Stimulated activated CD8-positive, alpha-beta memory T cell treated with anti-CD3 and anti-CD28 coated beads, Interleukin-15, amount 100 ng/mL, for 1 hour (primary cell): ENCODE measurements around the gene KRT1.
A peak's percentile ranks its signal among the peaks of the same experiment; 100 is the strongest.
"Not testable (repeated sequence)": the region's sequence is repeated elsewhere in the genome, so short reads cannot be mapped to it uniquely, and the experiment has no call there.

Source experiments
- DNase-seq: peaks from one replicate; pipeline ENCODE4 v3.0.0-alpha.2; 2020; ENCODE audit warnings: low read depth

Gene KRT1

DNA sequence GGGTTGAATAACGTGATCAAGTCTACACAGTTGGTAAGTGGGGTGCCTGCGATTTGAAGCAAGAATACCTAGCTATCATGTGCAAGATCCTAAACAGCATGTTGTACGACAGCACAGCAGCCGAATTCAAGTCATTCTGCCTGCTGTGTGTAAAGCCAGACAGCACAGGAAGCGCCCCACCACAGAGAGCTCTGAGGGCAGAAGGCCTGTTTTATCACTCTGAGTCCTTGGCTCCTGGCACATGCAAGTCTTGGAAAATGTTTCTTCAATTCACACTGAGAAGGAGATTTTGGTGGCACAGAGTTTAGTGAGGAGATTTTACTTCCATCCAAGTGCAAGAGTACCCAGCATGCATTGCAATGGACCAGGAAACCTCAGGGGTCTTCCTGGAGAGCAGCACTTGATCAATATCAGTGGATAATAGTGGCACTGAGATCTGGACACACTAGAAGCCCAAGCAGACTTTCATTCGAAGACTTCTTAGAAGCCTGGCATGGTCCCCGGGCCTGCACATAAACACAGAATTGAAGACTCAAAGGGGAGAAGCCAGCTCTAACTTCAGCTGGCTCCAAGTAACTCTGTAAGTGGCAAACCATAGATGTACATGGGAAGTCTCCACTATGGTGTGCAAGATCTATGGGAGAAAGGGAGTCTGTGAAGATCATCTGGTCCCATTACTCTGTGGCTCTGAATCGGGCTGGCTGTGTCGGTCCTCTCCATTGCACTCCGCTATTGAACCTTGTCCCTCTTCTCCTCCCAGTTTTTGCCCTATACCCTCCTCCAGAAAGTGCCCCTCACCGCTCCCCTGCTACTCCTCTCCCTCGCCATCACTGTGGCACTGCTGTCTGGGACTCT, 1.5 kb upstream of the KRT1 start:
- DNase-seq: peak; percentile 12

- DNase-seq: no peak
These were observed 332 bp downstream of the KRT1 start for GRCh38 chr12:52679875-52680274.

- DNase-seq: no peak
These were observed 2.5 kb downstream of the KRT1 start for GRCh38 chr12:52677671-52678070.

- DNase-seq: no peak
These were observed 3.1 kb downstream of the KRT1 start for GRCh38 chr12:52677126-52677525.

DNA sequence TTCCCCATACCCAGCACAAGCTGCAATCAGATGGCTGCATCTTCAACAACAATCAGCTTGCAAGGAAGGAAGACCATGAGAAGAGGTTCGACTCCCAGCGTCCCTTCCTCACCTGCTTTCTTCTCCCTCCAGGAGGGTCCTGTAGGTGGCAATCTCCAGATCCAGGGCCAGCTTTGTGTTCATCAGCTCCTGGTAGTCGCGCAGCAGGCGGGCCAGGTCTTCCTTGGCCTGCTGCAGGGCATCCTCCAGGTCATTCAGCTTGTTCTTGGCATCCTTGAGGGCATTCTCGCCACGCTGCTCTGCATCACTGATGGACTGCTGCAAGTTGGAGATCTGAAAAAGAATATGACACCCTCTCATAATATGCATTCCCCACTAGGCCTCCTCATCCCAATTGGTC, 4.0 kb downstream of the KRT1 start:
- DNase-seq: no peak

DNA sequence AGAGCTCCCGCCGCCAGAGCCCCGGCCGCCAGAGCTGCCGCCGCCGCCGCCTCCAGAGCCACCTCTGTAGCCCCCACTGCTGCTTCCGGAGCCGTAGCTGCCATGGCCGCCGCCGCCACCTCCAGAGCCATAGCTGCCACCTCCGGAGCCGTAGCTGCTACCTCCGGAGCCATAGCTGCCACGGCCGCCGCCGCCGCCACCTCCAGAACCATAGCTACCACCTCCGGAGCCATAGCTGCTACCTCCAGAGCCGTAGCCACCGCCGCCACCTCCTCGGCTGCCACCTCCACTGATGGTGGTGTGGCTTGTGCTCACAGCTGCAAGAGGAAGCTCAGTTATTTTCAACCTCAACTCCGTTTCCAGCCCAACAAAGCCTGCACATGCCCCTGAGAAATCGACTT, 4.9 kb downstream of the KRT1 start:
- DNase-seq: no peak

GRCh38 chr12:52674433-52674775, 5.8 kb downstream of the KRT1 start:
- no peak for DNase-seq

- DNase-seq: no peak
These were observed 6.3 kb downstream of the KRT1 start for GRCh38 chr12:52673713-52674432.

DNA sequence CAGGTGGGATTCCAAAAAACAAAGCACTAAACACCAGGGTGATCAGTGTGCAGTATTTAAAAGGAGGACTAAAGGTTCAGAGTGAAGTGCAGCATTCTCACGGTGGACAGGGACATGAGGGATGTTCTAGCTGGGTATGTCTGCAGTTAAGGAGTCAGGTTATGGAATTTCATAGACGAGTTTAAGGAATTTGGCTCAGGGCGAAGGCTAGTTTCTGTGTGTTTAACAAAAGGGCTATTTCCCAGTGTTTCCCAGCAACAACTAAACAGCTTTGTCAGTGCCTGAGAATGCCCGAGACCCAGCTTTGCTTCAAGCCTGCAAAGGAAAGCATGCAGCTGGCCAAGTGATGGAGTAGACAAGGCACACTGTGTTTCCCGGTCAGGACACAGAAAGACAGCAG, 7.0 kb downstream of the KRT1 start:
- no peak for DNase-seq

DNA sequence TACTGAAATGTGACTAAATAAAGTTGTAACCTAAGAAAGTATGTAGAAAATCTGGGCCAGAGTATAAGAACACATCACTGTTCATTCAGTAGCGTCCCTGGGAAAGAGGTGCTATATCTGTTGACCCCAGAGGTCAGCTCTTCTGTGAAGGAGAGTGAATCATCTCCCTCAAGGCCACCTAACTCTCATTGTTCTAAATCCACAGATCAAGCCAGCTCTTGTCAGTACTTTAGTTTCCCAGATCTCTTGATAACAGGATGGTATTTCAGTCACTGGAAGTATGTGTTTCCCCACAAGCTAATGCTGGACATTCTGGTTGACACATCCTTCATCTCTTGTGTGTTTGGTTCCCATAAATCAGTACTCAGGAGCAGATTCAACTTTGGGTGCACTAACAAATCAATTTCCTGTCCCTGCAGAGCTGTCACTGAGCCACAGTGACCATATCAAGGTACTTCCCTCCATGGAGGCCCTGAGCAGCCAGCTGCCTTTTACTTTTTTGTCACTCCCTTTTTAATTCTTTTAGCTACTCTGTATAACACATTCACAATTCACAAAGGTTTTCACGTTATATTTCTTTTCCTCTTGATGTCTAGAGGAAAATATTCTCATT, 7.8 kb downstream of the KRT1 start:
- DNase-seq: no peak

DNA sequence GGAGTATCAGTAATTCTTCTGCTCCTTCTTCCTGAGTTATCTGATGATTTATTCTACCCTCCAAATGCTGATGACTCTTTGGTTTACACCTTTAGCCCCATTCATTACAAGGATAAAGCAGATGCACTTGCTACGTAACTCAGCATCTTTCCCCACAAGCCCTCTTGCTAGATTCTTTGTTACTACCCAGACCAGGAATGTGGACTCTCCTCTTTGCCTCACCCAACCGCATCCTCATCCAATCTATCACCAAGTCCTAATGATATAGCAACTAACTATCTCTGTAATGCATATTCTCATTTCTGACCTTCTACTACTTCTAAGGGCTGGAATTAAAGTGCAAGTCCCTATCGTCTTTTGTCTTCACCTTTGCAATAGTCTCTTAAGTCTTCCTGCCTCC, 9.2 kb downstream of the KRT1 start:
- no peak for DNase-seq

DNA sequence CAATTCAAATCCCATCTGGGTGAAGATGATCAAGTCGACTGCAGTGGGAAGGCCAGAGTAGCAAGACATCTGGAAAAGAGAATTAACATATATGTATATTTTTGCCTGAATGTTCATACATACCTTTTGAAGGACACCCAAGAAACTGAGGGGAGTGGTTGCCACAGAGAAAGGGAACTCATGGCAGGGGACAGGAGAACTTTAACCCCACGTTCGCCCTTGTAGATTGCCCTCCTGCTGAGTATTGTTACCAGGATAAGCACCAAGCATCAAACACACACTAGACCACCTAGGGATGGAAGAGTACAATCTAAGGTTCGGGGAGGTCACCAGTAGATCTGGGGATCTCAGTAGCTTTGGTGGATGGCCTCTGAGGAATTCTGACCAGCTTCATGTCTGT, 9.7 kb downstream of the KRT1 start:
- DNase-seq: no peak

DNA sequence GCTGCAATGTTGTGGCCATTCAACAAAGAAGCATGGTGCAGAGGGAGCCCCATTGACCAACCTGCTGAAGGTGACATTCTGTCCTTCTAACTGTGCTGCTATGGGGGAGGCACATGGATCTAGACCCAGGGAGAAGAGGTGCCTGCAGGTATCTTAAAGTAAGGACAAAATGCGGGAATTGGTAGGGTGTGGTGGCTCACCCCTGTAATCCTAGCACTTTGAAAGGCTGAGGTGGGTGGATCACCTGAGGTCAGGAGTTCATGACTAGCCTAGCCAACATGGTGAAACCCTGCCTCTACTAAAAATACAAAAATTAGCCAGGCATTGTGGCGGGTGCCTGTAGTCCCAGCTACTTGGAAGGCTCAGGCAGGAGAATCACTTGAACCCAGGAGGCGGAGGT, 10.3 kb downstream of the KRT1 start:
- not testable (repeated sequence) for DNase-seq

DNA sequence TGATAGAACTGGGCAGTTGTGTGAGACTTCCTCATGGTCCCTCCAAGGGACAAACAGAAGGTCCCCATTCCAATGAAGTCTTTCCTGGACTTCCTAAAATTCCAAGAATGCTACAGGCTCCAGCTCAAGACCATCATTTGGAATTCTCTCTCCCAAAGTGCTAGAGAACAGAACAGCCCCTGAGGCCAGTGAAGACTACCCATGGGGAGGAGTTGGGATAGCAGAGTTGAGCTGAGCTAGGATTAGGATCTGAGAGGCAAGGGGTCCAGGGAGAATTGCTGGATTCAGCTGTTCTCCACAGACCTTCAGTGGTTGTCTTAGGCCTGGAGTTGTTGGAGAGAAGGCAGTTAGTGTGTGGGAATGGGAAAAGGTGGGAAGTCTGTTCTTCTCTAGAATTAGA, 10.8 kb downstream of the KRT1 start:
- no peak for DNase-seq

GRCh38 chr12:52667931-52668330, 12.3 kb downstream of the KRT1 start:
- DNase-seq: no peak

DNA sequence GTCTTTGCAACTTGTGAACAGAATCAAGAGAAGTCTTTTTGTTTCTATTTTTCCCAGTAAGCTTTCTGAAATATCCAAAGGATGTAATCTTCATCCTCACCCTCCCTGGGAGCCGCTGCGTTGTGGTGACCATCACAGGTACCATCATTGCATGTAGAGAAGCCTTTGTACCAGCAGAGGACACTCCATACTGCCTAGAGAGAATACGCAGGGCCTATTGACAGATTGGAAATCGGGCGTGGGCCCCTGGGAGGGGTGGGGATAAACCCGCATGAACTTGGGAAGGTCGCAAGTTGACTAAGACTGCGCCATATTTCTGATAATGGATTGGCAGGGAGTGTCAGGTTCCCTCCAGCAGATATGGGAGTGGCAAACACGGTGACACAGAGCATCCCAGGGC, 12.7 kb downstream of the KRT1 start:
- no peak for DNase-seq

DNA sequence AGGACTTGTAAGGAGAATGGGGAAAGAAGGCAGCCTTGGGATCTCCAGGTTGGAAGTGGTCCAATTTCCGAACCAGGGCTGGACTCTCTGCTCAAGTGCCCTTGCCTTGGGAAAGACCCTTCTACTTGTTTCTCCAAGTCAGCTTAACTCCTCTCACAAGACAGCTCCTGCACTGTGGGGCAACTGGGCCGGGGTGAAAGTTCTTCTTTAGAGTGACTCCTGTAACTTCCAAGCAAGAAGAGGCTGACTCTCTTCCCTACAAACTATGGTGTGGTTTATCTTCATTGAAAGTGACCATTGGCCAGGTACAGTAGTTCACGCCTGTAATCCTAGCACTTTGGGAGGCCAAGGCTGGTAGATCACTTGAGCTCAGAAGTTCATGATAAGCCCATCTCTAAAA, 13.7 kb downstream of the KRT1 start:
- DNase-seq: no peak

DNA sequence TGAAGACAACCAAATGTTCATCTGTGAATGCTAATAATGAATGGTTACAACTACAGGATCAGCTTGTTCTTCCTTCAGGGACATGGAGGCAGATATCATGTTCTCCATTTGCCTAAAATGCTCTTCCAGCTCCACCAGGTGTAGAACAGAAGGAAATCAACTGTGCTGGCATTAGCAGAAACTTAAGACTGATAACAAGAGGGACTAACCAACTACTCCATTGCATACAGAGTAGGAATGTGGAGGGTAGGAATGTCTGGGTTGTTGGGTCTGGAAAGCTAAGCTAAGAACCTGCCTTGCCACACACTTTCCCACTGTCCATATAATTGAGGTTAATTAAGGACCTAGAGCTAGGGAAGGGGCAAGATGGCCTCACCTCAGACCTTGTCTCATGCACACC, 16.8 kb downstream of the KRT1 start:
- no peak for DNase-seq

GRCh38 chr12:52662918-52663229, 17.3 kb downstream of the KRT1 start:
- no peak for DNase-seq

GRCh38 chr12:52662093-52662917, 17.9 kb downstream of the KRT1 start:
- no peak for DNase-seq

DNA sequence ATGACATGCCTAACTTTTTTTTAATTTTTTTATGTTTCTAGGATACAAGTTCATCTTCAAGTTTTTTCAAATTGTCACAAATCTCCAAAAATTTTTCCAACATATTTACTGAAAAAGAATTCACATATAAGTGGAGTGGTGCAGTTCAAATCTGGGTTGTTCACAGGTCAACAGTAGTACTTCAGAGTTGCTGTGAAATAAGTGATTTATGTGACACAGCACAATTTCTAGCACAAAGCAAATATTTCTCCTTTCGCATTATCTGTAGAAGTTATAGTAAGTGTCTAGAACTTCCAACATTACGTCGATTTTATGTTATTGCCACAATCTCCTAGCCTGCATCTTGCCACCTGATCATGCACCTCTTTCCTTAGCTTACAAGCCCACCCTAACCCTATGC, 18.5 kb downstream of the KRT1 start:
- no peak for DNase-seq

GRCh38 chr12:52660934-52661499, 19.2 kb downstream of the KRT1 start:
- DNase-seq: no peak
